SU-DHL-6 (cell line): ENCODE measurements around the gene SERTAD4.

Source experiments
- EZH2phosphoT487 ChIP-seq: fragments of 200-600 bp; sonication (generic), shearing (Covaris generic); conservative IDR thresholded peaks from 2 replicates; pipeline ENCODE4 v1.6.1; 2018; ENCODE audit warnings: mild to moderate bottlenecking, antibody characterized with exemption, low read length, moderate library complexity, mixed read lengths
- TF ChIP-seq, protein P1 (sequence below): fragments of 200-600 bp; sonication (generic); IDR thresholded peaks from one replicate; pipeline ENCODE4 v1.5.1; 2017; ENCODE audit warnings: antibody characterized with exemption, mild to moderate bottlenecking, low read length, moderate library complexity; ENCODE audit not compliant: insufficient read depth, poor library complexity, severe bottlenecking

DNA sequence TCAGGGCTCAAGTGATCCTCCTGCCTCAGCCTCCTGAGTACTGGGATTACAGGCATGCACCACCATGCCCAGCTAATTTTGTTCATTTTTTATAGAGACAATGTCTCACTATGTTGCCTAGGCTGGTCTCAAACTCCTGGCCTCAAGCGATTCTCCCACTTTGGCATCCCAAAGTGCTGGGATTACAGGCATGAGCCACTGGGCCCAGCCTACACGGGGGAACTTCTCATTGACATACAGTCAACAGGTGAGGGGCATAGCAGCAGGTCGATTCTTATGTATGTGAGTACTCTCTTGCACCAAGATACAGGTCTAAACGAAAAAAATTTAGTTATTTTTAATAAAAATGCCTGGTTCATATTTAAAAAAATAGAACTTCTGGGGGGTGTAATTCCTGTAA, 56.7 kb downstream of the SERTAD4 start:
- TF ChIP-seq, protein P1, sequence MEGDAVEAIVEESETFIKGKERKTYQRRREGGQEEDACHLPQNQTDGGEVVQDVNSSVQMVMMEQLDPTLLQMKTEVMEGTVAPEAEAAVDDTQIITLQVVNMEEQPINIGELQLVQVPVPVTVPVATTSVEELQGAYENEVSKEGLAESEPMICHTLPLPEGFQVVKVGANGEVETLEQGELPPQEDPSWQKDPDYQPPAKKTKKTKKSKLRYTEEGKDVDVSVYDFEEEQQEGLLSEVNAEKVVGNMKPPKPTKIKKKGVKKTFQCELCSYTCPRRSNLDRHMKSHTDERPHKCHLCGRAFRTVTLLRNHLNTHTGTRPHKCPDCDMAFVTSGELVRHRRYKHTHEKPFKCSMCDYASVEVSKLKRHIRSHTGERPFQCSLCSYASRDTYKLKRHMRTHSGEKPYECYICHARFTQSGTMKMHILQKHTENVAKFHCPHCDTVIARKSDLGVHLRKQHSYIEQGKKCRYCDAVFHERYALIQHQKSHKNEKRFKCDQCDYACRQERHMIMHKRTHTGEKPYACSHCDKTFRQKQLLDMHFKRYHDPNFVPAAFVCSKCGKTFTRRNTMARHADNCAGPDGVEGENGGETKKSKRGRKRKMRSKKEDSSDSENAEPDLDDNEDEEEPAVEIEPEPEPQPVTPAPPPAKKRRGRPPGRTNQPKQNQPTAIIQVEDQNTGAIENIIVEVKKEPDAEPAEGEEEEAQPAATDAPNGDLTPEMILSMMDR: no peak
- TF ChIP-seq EZH2phosphoT487: no peak
